K562 (cell line): Measurements from ENCODE around the gene ENO3. TPM values are rescaled to one million over a fixed set of nuclear protein-coding genes. Genes with fewer than 3 reads are reported as not detected.
A peak's percentile ranks its signal among the peaks of the same experiment; 100 is the strongest.

ENCODE experiments used
- ARNT ChIP-seq, 2 experiments: fragments of 450-650 bp; IDR thresholded peaks; 2 replicates each; pipeline ENCODE4 v1.6.1; 2016; ENCODE audit warnings: mild to moderate bottlenecking in 1 of 2
- ATF7 ChIP-seq: fragments of 450-650 bp; IDR thresholded peaks from 2 replicates; pipeline ENCODE4 v1.7.1; 2014; ENCODE audit warnings: mild to moderate bottlenecking, moderate library complexity
- CAMTA2 ChIP-seq: fragments of 250-450 bp; sonication (Bioruptor Pico); conservative IDR thresholded peaks from 2 replicates; pipeline ENCODE4 v1.5.1; 2022
- FOSL1 ChIP-seq: fragments of 200-800 bp; sonication (Bioruptor generic); conservative IDR thresholded peaks from 2 replicates; pipeline ENCODE4 v1.6.1; 2016; ENCODE audit warnings: missing genetic modification characterization, missing compliant biosample characterization
- FUS ChIP-seq: fragments of 200-400 bp; formaldehyde crosslinking; optimal IDR thresholded peaks from 2 replicates; pipeline ENCODE3; 2017; ENCODE audit warnings: low read depth, low read length
- HLTF ChIP-seq: fragments of 450-650 bp; IDR thresholded peaks from 2 replicates; pipeline ENCODE4 v1.6.1; 2016
- HMG20A ChIP-seq: fragments of 450-650 bp; formaldehyde crosslinking; conservative IDR thresholded peaks from 2 replicates; pipeline ENCODE4 v1.4.0; 2020; ENCODE audit warnings: mild to moderate bottlenecking, mixed read lengths
- IFI16 ChIP-seq: fragments of 250-450 bp; sonication (Bioruptor Pico); IDR thresholded peaks from 2 replicates; pipeline ENCODE4 v2.1.2; 2022; ENCODE audit warnings: mild to moderate bottlenecking, inconsistent platforms
- MEF2A ChIP-seq: IDR thresholded peaks from 2 replicates; pipeline ENCODE4 v1.6.1; 2011; ENCODE audit warnings: low read depth, mild to moderate bottlenecking, low read length, moderate library complexity; ENCODE audit not compliant: control insufficient read depth
- MTA2 ChIP-seq: fragments of 450-650 bp; IDR thresholded peaks from 2 replicates; pipeline ENCODE4 v1.6.1; 2016; ENCODE audit warnings: low read depth
- MYC ChIP-seq, 2 experiments: fragments of 250-450 bp in 1 of 2; sonication (Bioruptor Pico) in 1 of 2; IDR thresholded peaks; 2 replicates each; pipeline versions ENCODE4 v1.5.1 to v1.6.1; 2012 to 2021; ENCODE audit warnings: low read depth in 2 of 2, borderline replicate concordance in 1 of 2, improper control_type of control experiment in 1 of 2, low read length in 1 of 2, mild to moderate bottlenecking in 1 of 2, moderate library complexity in 1 of 2
- OTX1 ChIP-seq: fragments of 450-650 bp; formaldehyde crosslinking; IDR thresholded peaks from 2 replicates; pipeline ENCODE4 v1.4.0; 2022; ENCODE audit warnings: mild to moderate bottlenecking
- PHF8 ChIP-seq: fragments of 200-600 bp; sonication (generic); IDR thresholded peaks from 2 replicates; pipeline ENCODE4 v1.6.1; 2012; ENCODE audit warnings: mixed run types, mild to moderate bottlenecking, inconsistent platforms, low read length, moderate library complexity, borderline replicate concordance
- SMAD1 ChIP-seq: fragments of 150-350 bp; IDR thresholded peaks from 2 replicates; pipeline ENCODE4 v1.6.1; 2014; ENCODE audit warnings: low read length, low read depth; ENCODE audit not compliant: partially characterized antibody
- TOE1 ChIP-seq, 2 experiments: fragments of 450-650 bp in 1 of 2; sonication (generic) in 1 of 2; formaldehyde crosslinking in 1 of 2; IDR thresholded peaks; 2 replicates each; pipeline versions ENCODE4 v1.7.1 to v1.8.0; 2016 to 2022; ENCODE audit warnings: borderline replicate concordance in 2 of 2, mild to moderate bottlenecking in 2 of 2, antibody characterized with exemption in 1 of 2, inconsistent platforms in 1 of 2, low read depth in 1 of 2, missing genetic modification reagents in 1 of 2, moderate library complexity in 1 of 2
- ZNF12 ChIP-seq: sonication (generic); formaldehyde crosslinking; IDR thresholded peaks from 2 replicates; pipeline ENCODE4 v1.4.0; 2020; ENCODE audit warnings: mild to moderate bottlenecking, missing genetic modification reagents
- ZNF197 ChIP-seq: fragments of 200-800 bp; sonication (Bioruptor generic); IDR thresholded peaks from 2 replicates; pipeline ENCODE4 v1.6.1; 2016; ENCODE audit warnings: low read depth, missing genetic modification characterization, missing compliant biosample characterization
- ZNF239 ChIP-seq: fragments of 250-450 bp; sonication (Bioruptor Pico); IDR thresholded peaks from 2 replicates; pipeline ENCODE4 v1.4.0; 2020; ENCODE audit warnings: mild to moderate bottlenecking
- ZNF57 ChIP-seq: fragments of 450-650 bp; formaldehyde crosslinking; IDR thresholded peaks from 2 replicates; pipeline ENCODE4 v1.4.0; 2020; ENCODE audit warnings: mild to moderate bottlenecking, moderate library complexity
- polyA plus RNA-seq, 8 experiments: library from polyadenylated mRNA; depleted of rRNA in 4 of 8; stranded (reverse) in 5 of 8; unstranded in 3 of 8; fragments of >200 nt; fragmentation: Nextera tagmentation in 2 of 8; fragmentation: Illumina TruSeq in 1 of 8; extraction: Ambion mirVana in 2 of 8; extraction: Trizol in 1 of 8; gene quantifications; 2 replicates each; pipeline versions ENCODE4 v1.2.1 to v1.2.3, GENCODE V29; 2011 to 2014; ENCODE audit warnings: inconsistent platforms in 1 of 8, missing spikeins in 1 of 8
- total RNA-seq, 7 experiments: library from RNA; depleted of rRNA in 6 of 7; stranded (reverse); fragments of >200 nt in 6 of 7; fragmentation: Illumina TruSeq in 2 of 7; extraction: Trizol in 2 of 7; gene quantifications; 2 replicates each; pipeline versions ENCODE4 v1.2.1 to v1.2.3, GENCODE V29; 2011 to 2021; ENCODE audit warnings: low replicate concordance in 1 of 7
- TF ChIP-seq, protein P1 (sequence below): fragments of 250-450 bp; sonication (Bioruptor Pico); IDR thresholded peaks from 2 replicates; pipeline ENCODE4 v1.4.0; 2020; ENCODE audit warnings: mild to moderate bottlenecking, moderate library complexity, borderline replicate concordance
- TF ChIP-seq, protein P2 (sequence below): fragments of 450-650 bp; formaldehyde crosslinking; IDR thresholded peaks from 2 replicates; pipeline ENCODE4 v1.4.0; 2022; ENCODE audit warnings: mild to moderate bottlenecking, moderate library complexity
- TF ChIP-seq, protein P3 (sequence below): sonication (generic); formaldehyde crosslinking; IDR thresholded peaks from 2 replicates; pipeline ENCODE4 v1.9.0; 2022; ENCODE audit warnings: mild to moderate bottlenecking, missing genetic modification reagents
- TF ChIP-seq, protein P4 (sequence below): fragments of 450-650 bp; conservative IDR thresholded peaks from 2 replicates; pipeline ENCODE4 v1.6.1; 2016; ENCODE audit warnings: missing genetic modification characterization, low read depth, mild to moderate bottlenecking, missing compliant biosample characterization, moderate library complexity

ENO3 gene
- total and polyA plus RNA-seq, 9 of the 15 experiments (the other 6 are each of a cell fraction or from before 2014, with no cell fraction given) = 5.7 to 17.2 (median 9.9) TPM

DNA sequence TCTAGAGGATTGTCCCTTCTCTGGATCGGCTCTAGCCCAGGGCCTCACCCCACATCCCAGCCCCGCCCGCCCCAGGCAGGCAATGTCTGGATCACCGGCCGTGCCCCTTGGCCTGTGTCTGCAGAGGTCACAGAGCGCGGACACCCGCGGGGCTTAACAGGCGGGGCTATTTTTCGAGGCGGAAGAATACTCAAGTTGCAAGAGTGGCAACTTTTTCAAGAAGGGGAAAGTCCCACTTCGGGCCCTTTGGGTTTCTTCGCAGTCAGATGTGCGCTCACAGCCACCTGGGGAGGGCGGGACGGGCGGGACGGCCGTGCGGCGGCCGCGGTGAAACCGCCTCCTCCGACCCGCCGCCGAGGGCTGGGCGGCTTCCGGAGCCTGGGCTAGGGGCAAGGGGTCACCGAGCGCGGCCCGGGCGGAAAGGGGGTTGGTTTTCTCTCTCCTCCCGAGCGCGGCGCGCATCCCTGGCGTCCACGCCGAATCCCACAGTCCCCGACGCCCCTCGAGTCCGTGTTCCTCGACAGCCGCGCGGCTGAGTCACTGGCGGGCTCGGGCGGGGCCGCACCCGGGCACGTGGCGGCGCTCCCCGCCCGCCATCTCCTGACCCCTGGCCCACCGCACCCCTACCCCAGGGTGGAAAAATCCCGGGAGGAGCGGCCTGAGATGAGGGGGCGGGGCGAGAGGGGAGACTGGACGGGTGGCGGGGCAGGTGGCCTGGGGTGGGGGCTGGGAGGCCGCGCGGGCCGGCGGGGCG, 1.4 kb upstream of the ENO3 start (continued):
- TF ChIP-seq, protein P1, sequence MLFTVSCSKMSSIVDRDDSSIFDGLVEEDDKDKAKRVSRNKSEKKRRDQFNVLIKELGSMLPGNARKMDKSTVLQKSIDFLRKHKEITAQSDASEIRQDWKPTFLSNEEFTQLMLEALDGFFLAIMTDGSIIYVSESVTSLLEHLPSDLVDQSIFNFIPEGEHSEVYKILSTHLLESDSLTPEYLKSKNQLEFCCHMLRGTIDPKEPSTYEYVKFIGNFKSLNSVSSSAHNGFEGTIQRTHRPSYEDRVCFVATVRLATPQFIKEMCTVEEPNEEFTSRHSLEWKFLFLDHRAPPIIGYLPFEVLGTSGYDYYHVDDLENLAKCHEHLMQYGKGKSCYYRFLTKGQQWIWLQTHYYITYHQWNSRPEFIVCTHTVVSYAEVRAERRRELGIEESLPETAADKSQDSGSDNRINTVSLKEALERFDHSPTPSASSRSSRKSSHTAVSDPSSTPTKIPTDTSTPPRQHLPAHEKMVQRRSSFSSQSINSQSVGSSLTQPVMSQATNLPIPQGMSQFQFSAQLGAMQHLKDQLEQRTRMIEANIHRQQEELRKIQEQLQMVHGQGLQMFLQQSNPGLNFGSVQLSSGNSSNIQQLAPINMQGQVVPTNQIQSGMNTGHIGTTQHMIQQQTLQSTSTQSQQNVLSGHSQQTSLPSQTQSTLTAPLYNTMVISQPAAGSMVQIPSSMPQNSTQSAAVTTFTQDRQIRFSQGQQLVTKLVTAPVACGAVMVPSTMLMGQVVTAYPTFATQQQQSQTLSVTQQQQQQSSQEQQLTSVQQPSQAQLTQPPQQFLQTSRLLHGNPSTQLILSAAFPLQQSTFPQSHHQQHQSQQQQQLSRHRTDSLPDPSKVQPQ (CRISPR knock-in tag) = no peak
- no peak for TF ChIP-seq MTA2
- no peak for TF ChIP-seq IFI16 (CRISPR knock-in tag)
- TF ChIP-seq, protein P2, sequence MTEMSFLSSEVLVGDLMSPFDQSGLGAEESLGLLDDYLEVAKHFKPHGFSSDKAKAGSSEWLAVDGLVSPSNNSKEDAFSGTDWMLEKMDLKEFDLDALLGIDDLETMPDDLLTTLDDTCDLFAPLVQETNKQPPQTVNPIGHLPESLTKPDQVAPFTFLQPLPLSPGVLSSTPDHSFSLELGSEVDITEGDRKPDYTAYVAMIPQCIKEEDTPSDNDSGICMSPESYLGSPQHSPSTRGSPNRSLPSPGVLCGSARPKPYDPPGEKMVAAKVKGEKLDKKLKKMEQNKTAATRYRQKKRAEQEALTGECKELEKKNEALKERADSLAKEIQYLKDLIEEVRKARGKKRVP = 0 out of 2 replicates have a peak, but pooled peaks have one; percentile 23
- TF ChIP-seq MYC (IDR thresholded peaks at IDR 0.05; ENCODE audit: low read depth, low read length) = peak; percentile 90
- no peak for TF ChIP-seq MYC (CRISPR knock-in tag; IDR thresholded peaks at IDR 0.05; ENCODE audit: borderline replicate concordance, low read depth)
- TF ChIP-seq PHF8 = peak; percentile 42; the same call in 1 of the 2 replicates
- TF ChIP-seq ARNT (IDR thresholded peaks at IDR 0.05) = no peak
- 0 out of 2 replicates have a peak, but pooled peaks have one; percentile 62 for TF ChIP-seq ZNF197 (CRISPR knock-in tag)
- TF ChIP-seq SMAD1 = no peak
- TF ChIP-seq TOE1 (IDR thresholded peaks at IDR 0.05; ENCODE audit: borderline replicate concordance) = 0 out of 2 replicates have a peak, but pooled peaks have one; percentile 6
- TF ChIP-seq TOE1 (CRISPR knock-in tag; IDR thresholded peaks at IDR 0.05; ENCODE audit: borderline replicate concordance, low read depth) = no peak
- TF ChIP-seq, protein P3, sequence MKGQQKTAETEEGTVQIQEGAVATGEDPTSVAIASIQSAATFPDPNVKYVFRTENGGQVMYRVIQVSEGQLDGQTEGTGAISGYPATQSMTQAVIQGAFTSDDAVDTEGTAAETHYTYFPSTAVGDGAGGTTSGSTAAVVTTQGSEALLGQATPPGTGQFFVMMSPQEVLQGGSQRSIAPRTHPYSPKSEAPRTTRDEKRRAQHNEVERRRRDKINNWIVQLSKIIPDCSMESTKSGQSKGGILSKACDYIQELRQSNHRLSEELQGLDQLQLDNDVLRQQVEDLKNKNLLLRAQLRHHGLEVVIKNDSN (CRISPR knock-in tag) = peak; percentile 57
- no peak for TF ChIP-seq ZNF12 (CRISPR knock-in tag)
- TF ChIP-seq OTX1 (CRISPR knock-in tag) = no peak
- no peak for TF ChIP-seq MEF2A
- TF ChIP-seq, protein P4, sequence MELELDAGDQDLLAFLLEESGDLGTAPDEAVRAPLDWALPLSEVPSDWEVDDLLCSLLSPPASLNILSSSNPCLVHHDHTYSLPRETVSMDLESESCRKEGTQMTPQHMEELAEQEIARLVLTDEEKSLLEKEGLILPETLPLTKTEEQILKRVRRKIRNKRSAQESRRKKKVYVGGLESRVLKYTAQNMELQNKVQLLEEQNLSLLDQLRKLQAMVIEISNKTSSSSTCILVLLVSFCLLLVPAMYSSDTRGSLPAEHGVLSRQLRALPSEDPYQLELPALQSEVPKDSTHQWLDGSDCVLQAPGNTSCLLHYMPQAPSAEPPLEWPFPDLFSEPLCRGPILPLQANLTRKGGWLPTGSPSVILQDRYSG (tag) = no peak
- no peak for TF ChIP-seq ZNF239 (CRISPR knock-in tag)
- TF ChIP-seq ATF7 = peak; percentile 61; the same call in 1 of the 2 replicates
- TF ChIP-seq HMG20A (CRISPR knock-in tag) = no peak
- TF ChIP-seq FOSL1 = no peak
- no peak for TF ChIP-seq FUS
- TF ChIP-seq CAMTA2 (CRISPR knock-in tag) = no peak
- no peak for TF ChIP-seq HLTF
- no peak for TF ChIP-seq ZNF57 (CRISPR knock-in tag)
